EL (cell line): ENCODE measurements around the gene SLC12A7.
"Not testable (repeated sequence)": the region's sequence is repeated elsewhere in the genome, so short reads cannot be mapped to it uniquely, and the experiment has no call there.

Experiments used
- DNase-seq: peaks from one replicate; pipeline ENCODE4 v3.0.0-alpha.2; 2016

The SLC12A7 gene

DNA sequence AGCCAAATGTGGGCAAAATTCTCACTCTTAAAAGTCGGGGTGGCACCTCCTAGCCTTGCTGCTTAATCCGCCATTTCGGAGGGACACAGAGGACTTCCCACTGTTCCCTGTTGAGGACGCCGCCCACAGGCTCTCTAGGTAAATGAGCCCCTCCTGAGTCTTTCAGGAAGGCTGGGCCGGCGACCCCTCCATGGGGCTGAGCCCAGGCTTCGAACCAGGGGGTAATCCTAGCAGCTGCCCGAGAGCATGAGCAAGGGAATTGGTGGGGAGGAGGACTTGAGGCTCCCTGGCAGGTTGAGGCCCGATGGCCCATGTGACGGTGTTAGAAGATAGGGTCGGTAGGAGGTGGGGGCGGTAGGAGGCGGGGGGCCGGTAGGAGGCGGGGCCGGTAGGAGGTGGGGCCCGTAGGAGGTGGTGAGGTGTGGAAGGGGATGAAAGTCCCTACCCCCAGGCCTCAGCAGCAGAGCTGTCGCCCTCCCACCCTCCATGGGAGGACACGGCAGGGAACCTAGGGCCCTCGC, 17.1 kb downstream of the SLC12A7 start:
- DNase-seq, result no peak

DNA sequence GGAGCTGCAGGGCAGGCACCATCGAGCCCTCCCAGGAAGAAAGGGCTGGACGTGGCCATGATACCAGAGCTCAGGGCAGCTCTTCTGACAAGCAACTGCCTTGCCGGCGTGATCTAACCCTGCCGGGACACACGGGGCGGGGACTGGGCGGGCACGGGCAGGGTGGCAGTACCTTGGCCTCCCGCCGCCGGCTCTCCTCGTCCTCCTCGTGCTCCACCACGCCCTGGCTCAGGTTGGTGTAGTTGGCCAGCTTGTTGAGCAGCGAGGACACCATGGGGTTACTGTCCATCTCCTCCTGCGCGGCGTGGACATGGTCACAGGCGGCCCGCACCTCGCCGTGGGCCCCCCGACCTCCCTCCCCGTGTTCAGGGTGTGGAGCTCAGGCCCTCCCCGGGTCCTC, 18.5 kb downstream of the SLC12A7 start:
- no peak for DNase-seq

DNA sequence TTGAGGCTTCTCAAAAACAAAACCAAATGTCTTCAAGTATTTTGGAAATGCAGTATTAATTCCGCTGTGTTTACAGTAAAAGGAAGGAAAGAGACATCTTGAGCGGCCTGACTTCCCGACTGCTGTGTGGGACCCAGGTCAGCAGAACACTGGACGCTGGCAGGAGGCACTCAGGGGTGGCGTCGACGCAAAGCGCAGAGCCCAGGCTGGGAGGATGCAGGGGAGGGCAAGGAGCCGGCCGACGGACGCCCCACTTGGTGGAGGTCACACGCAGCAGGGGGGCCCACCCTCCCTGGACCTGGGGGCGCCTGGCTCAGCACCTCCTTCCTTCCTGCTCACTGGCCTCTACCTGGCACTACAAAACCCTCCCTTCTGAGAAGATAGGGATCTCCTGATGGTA, 19.7 kb downstream of the SLC12A7 start:
- DNase-seq, result no peak

DNA sequence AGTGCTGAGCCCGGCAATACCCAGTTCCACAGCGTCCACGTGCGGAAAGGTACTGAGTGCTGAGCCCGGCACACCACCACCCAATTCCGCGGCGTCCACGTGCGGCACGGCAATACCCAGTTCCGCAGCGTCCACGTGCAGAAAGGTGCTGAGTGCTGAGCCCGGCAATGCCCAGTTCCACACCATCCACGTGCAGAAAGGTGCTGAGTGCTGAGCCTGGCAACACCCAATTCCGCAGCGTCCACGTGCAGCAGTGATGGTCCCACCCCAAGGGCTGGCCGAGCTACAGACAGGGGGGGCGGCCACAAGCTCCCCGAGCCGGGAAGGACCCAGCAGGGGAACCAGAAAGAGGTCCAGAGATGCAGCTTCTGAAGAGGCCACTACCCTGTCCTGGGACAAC, 20.2 kb downstream of the SLC12A7 start:
- no peak for DNase-seq

- no peak for DNase-seq
These were observed 21.3 kb downstream of the SLC12A7 start for GRCh38 chr5:1090538-1090937.

GRCh38 chr5:1089621-1090040, 22.2 kb downstream of the SLC12A7 start:
- DNase-seq, result no peak

- DNase-seq, result no peak
These were observed 22.7 kb downstream of the SLC12A7 start for GRCh38 chr5:1089146-1089545.

DNA sequence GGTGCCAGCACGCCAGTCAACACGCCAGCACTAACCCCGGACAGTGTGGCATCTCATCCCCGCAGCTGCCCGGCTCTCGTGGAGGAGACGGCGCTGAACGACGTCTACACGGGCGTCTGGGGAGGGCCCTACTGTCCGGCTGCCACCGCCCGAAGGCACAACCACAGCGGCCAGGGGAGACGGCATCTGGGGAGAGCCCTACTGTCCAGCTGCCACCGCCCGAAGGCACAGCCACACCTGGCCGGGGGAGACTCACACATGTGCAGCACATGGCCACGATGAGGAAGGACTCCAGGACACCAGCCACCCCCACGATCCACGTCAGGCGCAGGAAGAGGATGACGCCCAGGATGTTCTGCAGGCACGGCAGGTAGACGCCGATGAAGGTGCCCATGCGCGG, 23.1 kb downstream of the SLC12A7 start:
- no peak for DNase-seq

DNA sequence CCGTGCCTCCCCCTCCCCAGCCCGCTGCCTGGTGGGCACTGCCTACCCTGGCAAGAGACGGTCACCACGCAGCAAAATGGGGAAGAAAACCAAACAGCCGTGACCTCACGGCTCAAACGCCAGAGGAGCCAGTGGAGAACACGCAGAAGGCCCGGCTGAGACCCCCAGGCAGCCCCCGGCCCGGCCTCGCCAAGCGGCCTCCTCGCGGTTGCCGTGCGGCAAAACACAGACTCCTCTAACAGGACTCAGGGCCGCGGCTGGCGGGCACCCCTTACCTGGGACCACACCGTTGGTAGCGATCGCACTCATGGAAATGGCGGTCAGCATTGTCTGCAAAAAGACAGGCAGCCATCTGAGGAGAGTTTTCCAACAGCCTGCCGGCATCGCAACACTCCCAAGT, 23.8 kb downstream of the SLC12A7 start:
- no peak for DNase-seq

- DNase-seq, result no peak
These were observed 24.4 kb downstream of the SLC12A7 start for GRCh38 chr5:1087428-1087827.

DNA sequence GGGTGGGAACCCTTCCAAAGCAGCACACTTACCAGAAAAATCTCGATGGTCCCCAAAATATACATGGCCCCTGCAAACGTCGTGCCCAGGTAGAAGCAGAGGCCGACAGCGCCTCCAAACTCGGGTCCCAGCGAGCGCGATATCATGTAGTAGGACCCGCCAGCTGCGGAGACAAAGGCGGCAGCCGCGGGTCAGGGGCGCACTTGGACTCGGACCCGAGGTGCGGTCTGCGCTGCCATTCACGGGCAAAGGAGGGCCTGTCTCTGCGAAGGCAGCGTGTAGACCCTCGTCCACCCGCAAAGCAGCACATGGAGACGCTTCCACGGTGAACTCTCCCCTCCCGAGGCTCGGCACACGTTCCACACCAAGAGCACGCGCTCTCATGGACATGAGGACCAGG, 25.0 kb downstream of the SLC12A7 start:
- DNase-seq, result no peak

- no peak for DNase-seq
These were observed 25.7 kb downstream of the SLC12A7 start for GRCh38 chr5:1086137-1086536.

GRCh38 chr5:1085391-1085790, 26.5 kb downstream of the SLC12A7 start:
- no peak for DNase-seq

GRCh38 chr5:1083823-1084605, 27.8 kb downstream of the SLC12A7 start:
- DNase-seq, result no peak

DNA sequence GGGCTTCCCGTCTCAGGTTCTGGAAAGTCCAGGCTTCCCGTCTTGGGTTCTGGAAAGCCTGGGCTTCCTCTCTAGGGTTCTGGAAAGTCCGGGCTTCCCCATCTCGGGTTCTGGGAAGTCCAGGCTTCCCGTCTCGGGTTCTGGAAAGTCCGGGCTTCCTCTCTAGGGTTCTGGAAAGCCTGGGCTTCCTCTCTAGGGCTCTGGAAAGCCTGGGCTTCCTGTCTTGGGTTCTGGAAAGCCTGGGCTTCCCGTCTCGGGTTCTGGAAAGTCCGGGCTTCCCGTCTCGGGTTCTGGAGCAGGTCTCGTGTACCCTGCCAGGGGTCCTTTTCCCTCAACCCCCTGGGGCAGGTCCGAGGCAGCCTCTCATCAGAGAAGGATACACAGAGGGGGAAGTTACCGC, 28.8 kb downstream of the SLC12A7 start:
- DNase-seq, result not testable (repeated sequence)

DNA sequence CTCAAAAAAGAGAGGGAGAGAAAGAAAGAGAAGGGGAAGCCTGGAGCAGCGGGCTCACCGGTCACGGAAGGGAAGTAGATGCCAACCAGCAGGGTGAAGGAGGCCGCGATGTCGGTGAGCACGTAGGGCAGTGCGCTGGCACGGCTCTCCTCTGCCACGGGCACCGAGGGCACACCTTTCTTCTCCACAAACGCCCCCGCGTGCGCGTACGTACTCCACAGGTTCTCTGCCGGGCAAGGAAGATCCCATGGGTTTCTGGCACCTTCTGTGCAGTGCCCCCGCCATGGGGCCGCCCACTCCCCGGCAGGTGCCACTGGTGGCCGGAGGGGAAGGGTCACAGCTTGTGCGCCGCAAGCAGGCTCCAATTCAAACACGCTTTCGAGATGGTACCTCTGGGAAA, 30.3 kb downstream of the SLC12A7 start:
- no peak for DNase-seq

DNA sequence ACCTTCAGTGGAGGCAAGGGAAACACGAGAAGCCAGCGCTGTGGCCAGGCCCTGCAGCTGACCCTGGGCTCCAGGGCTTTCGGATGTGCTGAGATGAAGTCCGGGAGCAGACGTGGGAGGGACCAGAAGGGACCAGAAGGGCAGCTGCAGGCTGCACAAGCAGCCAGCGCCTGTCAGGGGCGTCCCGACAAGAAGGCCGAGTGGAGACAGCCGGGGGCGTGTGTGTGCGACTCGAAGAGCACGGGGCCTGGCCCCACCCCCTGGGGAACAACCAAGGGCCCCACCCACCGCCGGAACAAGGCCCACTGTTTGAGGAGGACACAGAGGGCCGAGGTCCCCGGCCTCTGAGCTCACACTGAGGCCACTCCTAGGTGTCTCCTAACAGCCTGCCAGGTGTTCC, 31.4 kb downstream of the SLC12A7 start:
- DNase-seq, result no peak

GRCh38 chr5:1079961-1080360, 31.9 kb downstream of the SLC12A7 start:
- no peak for DNase-seq

DNA sequence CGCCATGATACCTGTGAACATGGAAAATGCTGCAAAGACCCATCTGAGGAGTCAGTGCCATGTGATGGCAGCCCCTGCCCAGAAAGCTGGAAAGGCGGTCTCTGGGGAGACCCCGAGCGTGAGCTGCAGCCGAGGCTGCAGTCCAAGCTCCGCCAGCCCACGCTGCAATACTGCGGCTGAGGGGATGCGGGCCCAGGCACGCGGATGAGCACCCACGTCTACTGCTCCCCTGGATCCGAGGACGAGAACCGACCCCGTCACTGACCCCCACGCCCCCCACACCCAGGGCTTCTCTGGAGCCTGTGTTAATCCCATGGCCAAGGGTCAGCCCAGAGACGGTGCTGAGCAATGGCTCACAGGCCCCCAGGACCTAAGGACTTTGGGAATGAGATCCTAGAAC, 32.4 kb downstream of the SLC12A7 start:
- DNase-seq, result no peak

DNA sequence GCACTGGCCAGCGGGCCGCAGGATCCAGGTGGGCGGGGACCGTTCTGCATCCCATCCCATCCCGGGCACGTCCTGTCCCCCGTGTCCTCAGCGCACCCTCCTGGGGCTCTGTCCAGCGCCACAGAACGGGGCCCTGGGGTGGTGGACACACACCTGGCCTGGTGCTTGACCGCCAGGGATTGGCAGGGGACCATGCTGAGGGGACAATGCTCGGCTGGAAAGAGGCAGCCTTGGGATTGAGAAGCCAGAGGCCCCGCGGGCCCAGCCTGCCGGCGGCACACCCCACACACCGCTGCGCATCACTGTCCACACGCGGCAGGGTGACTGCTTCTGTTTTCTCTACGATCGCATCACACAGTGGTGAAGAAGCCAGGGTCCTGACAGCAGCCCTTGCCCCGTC, 33.0 kb downstream of the SLC12A7 start:
- no peak for DNase-seq

DNA sequence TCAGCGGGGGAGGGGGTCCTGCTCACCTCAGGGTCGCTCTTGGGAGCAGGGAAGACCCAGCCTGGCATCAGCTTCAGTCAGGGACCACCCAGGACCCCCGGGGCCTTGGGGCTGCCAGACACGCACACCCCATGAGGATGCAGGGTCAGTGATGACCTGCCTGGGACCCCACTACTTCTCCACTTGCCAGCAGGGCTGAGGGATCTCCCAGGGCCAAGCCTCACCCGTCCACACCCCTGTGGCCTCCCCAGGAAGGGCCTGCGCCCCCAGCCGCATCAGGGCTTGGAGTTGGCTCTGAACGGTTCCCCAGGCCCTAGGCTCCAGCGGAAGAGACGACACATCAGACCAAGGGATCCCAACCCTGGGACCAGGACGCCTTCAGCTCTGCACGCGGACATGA, 33.7 kb downstream of the SLC12A7 start:
- no peak for DNase-seq

GRCh38 chr5:1077491-1078020, 34.3 kb downstream of the SLC12A7 start:
- DNase-seq, result no peak

- no peak for DNase-seq
These were observed 34.8 kb downstream of the SLC12A7 start for GRCh38 chr5:1077026-1077425.

- no peak for DNase-seq
These were observed 35.5 kb downstream of the SLC12A7 start for GRCh38 chr5:1076406-1076805.

GRCh38 chr5:1075931-1076330, 35.9 kb downstream of the SLC12A7 start:
- no peak for DNase-seq
